Tongue (tissue), 2 donors: ENCODE measurements around the gene MLXIPL. TPM values are rescaled to one million over a fixed set of nuclear protein-coding genes. Genes with fewer than 3 reads are reported as not detected.
"Not testable (repeated sequence)": the region's sequence is repeated elsewhere in the genome, so short reads cannot be mapped to it uniquely, and the experiment has no call there.

ENCODE experiments used
- DNase-seq: peaks from one replicate; pipeline ENCODE4 v3.0.0-alpha.2; 2015
- total RNA-seq: library from RNA; depleted of rRNA; stranded (reverse); fragments of >200 nt; gene quantifications from one replicate; pipeline ENCODE4 v1.2.3, GENCODE V29; 2014

Gene MLXIPL
- total RNA-seq, 1 donor from 2014 or later, result 3.4 TPM

GRCh38 chr7:73611017-73611555 lies 13.2 kb downstream of the MLXIPL start:
- peak; percentile 59 for DNase-seq

GRCh38 chr7:73610105-73610504 lies 14.2 kb downstream of the MLXIPL start:
- DNase-seq, result no peak

- not testable (repeated sequence) for DNase-seq
These were observed 16.7 kb downstream of the MLXIPL start for GRCh38 chr7:73607692-73607983.

GRCh38 chr7:73606801-73607691 lies 17.3 kb downstream of the MLXIPL start:
- DNase-seq, result peak; percentile 80

- DNase-seq, result no peak
These were observed 18.6 kb downstream of the MLXIPL start for GRCh38 chr7:73605601-73606220.

- DNase-seq, result no peak
These were observed 21.3 kb downstream of the MLXIPL start for GRCh38 chr7:73602721-73603651.

- DNase-seq, result no peak
These were observed 24.4 kb downstream of the MLXIPL start for GRCh38 chr7:73599916-73600315.

GRCh38 chr7:73599151-73599882 lies 25.0 kb downstream of the MLXIPL start:
- no peak for DNase-seq

- no peak for DNase-seq
These were observed 26.1 kb downstream of the MLXIPL start for GRCh38 chr7:73597978-73598782.

- no peak for DNase-seq
These were observed 27.9 kb downstream of the MLXIPL start for GRCh38 chr7:73596191-73597065.

- DNase-seq, result no peak
These were observed 29.0 kb downstream of the MLXIPL start for GRCh38 chr7:73595358-73595757.

GRCh38 chr7:73593207-73594045 lies 30.9 kb downstream of the MLXIPL start:
- no peak for DNase-seq

- DNase-seq, result no peak
These were observed 37.4 kb downstream of the MLXIPL start for GRCh38 chr7:73586911-73587310.

- DNase-seq, result no peak
These were observed 39.1 kb downstream of the MLXIPL start for GRCh38 chr7:73585196-73585595.

GRCh38 chr7:73582664-73583202 lies 41.6 kb downstream of the MLXIPL start:
- no peak for DNase-seq

GRCh38 chr7:73581006-73581405 lies 43.3 kb downstream of the MLXIPL start:
- DNase-seq, result not testable (repeated sequence)

GRCh38 chr7:73578342-73579128 lies 45.8 kb downstream of the MLXIPL start, which contains the start of gene TBL2:
Gene TBL2, minus strand, starts transcription at chr7:73578579. Its CDS starts 30 bp downstream, at chr7:73578549.
- DNase-seq, result peak; percentile 100
